GM21390 (cell line): ENCODE measurements around the gene GNG8.

ENCODE experiments used
- ATAC-seq: cut with Tn5 transposase; IDR thresholded peaks from one replicate; pipeline ENCODE4 v1.9.1; 2021; ENCODE audit not compliant: unreplicated experiment

The GNG8 gene

DNA sequence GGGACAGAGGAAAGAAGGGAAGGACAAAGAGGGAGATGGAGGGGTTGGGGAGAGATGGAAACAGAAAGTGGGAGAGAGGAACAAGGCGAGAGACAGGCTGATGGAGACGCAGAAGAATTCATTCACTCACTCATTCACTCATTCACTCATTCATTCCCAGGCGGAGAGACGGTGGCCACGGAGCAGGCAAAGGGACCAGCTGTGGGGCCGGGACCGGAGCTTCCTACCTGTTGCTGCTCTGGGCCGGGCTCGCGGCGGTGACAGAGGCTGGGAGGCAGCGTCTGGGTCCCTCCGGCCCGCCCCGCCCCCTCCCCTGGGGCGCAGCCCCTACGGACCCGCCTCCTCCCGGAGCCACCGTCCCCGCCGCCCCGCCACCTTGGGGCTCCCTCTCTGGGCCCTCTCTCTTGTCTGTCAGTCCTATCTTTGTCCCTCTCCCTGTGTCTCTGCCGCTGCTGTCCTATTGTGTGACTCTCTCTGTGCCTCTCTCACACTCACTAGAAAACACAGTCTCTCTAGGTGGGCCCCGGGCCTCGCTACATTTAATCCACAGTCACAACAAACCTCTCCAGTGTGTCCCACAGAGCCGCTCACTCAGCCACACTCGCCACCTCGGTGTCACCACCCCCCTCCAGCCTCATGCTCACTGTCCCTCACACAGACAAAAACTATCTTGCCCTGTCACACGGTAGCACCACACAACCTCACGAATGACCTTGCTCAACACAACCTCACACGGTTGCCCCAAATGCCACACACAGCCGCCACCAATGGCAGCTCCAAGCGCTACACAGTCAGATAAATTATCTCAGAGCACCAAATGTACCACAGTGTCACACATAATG, at the start of gene GNG8:
Gene GNG8, minus strand, starts transcription at position 283 of the 842 bp plus-strand sequence. CDS start 1,520 bp downstream, outside the sequence.
- no peak for ATAC-seq

DNA sequence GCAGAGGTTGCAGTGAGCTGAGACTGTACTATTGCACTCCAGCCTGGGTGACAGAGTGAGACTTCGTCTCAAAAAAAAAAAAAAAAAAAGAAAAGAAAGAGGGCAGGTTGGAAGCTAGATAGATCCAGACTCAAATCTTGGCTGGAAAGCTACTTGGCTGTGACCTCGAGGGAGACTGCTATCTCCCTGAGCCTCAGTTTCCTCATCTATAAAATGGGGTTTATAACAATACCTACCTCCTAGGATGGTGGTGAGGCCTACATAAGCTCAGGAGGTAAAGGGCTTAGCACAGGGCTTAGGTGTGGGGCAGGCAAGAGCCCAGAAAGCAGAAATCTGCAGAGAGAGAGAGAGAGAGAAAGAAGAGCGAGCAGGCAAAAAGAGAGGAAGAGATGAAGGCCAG, 49.2 kb upstream of the GNG8 start:
- no peak for ATAC-seq

DNA sequence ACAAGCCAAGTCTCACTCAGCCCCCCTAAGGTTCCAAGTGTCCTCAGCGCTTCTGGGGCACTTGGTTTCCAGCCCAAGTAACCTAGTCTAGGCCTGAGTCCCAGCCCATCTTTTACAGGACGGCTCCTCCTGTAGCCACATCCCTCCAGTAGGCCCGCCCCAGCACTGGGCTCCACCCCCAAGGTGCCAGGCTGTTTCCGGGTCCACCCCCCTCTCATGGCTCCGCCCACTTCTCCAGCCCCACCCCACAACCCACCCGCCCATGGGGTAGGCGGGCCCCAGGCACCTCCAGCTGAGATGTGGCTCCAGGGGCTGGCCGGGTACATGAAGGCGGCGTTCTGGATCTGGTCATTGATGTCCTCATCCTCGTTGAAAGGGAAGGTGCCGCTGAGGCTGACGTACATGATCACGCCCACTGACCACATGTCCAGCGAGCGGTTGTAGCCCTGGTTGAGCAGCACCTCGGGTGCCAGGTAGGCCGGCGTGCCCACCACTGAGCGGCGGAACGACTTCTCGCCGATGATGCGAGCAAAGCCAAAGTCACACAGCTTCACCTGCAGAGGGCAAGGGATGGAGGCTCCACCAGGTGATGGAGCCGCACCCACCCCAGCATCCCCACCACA, 42.2 kb upstream of the GNG8 start:
- ATAC-seq: no peak

DNA sequence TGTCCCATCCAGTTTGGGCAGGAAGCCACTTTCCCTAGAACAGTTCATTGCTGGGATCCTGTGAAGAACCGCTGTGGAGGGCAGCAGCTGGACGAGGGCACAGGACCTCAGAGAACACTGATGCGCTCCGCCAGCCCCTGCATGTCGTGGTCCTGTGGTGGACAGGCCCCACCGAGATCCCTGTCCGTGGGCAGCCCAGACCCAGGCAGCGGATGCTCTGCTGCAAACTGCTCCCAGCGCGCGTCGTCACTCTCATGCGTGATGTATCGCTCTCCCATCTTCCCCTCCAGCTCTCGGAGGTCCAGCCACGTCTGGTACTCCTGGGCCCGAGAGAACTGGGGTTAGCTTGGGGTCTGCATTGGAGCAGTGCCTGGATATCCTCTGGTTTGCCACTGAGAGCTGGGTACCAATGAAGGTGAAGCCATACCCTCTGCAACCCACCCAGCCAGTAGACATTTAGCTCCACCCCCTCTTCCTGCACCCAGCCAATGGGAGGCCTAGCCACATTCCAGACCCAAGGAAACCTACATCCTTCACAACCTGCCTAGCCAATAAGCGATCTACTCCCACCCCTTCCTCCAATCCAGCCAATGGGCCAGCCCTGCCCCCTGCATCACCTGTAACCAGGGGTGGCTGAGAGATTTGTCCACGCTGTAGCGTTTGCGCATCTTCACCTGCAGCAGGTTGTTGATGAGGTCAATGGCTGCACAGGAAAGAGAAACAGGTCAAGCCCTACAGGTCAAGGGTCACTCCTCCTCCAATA, 38.6 kb upstream of the GNG8 start:
- ATAC-seq: no peak

DNA sequence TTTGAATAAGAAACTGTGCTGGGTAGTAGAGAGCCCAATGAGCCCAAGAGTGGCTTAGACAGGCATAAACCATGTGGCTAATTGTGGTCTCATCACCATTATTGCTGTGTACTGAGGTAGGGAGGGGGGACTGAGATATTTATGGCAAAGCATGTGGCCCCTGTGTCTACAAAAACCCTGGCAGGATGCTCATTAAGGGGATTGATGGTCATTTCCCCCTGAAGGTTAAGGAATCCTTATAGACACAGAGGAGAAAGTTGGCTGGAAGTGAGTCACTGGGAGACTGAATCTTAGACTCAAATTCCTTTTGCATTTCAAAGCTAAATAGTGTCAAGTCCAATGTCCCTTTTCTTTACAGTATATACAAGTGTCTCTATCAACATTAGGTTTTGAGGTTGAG, 34.8 kb upstream of the GNG8 start:
- ATAC-seq: no peak

DNA sequence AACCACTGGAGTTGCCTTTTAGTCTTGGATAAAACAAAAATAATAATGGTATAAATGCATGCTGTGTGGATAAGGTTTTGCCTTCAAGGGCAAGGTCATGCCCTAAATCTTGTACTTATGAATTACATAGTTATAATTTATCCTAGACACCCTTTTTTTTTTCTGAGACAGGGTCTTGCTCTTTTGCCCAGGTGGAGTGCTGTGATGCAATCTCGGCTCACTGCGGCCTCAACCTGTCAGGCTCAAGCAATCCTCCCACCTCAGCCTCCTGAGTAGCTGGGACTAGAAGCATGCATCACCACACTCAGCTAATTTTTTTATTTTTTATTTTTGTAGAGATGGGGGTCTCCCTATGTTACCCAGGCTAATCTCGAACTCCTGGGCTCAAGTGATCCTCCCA, 32.7 kb upstream of the GNG8 start:
- ATAC-seq: no peak

DNA sequence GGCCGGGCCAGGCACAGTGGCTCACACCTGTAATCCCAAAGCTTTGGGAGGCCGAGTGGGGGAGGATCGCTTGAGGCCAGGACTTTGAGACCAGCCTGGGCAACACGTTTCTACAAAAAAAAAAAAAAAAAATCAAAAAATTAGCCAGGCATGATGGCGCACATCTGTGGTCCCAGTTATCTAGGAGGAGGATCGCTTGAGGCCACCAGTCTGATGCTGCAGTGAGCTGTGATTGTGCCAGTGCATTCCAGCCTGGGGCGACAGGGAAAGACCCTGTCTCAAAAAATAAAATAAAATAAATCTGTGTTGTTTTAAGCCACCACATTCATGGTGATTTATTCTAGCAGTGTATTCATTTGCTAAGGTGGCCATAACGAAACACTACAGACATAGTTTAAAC, 29.1 kb upstream of the GNG8 start:
- ATAC-seq: no peak

DNA sequence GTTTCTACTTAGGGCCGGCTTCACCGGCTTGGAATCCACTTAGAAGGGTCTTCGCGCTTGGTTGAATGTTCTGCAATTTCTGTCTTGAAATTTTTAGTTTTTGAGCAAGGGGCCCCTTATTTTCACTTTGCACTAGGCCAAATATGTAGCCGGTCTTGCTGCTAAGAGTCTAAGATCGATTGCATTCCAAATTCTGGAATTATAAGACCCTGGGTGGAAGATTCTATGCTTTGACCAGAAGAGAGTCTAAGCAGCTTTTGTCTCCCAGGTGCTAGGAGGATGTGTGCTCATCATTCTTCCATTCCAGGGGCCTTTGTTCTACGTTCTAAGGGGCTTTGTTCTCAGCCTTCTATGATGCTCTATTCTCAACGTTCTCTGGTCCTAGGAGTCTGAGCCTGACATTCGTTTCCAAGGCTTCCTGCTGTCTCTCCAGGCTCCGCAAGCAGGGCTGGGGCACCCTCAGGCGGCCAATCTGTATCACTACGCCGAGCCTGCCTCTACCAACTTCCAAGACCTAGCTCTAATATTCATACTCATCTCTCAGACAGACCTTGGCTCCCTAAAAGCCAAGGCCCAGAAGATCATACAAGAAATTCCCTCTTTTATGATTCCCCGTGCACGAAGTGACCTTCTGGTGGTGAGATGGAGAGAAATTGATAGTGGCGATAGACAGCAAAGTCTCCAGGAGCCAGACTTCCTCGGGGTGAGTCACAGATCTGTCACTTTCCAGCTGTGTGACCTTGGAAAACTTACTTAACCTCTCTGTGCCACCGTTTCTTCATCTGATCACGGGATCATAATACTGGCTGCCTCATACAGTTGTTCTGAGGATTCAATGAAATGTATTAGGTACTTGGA, 26.0 kb upstream of the GNG8 start:
- no peak for ATAC-seq

DNA sequence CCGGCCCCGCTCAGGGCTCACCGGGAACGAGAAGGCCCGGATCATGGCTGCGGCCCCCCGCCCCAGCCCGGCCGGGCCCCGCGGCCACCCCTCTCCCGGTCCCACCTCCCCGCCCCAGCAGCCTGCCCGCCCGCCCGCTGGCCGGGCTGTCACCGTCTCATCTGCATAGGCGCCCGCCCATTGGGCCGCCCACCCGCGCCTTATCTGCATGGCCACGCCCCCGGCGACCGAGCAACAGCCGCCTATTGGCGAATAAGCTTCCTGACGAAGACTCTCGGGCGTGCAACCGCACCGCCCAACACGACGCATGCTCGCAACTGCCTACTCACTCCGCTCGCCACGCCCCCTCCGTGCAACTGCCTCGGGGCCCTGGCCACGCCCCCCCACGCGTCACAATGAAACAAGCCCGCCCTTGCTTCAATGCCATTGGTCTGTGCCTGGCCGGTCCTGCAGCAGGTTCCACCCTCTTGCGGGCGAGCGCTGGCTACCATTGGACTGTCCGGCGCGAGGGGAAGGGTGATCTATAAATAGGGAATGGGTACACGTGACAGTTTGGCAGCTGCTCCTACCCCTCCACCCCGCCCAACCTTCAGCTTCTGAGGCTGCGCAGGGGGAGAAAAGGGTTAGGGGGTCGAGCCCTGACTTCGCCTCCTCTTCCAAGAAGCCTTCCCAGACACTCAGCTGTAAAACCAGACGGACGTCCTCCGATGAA, 25.2 kb upstream of the GNG8 start, which contains the start of gene DACT3:
Gene DACT3, minus strand, starts transcription at position 163 of the 712 bp plus-strand sequence. Its CDS starts 118 bp downstream, at position 45.
- peak; percentile 78 for ATAC-seq

DNA sequence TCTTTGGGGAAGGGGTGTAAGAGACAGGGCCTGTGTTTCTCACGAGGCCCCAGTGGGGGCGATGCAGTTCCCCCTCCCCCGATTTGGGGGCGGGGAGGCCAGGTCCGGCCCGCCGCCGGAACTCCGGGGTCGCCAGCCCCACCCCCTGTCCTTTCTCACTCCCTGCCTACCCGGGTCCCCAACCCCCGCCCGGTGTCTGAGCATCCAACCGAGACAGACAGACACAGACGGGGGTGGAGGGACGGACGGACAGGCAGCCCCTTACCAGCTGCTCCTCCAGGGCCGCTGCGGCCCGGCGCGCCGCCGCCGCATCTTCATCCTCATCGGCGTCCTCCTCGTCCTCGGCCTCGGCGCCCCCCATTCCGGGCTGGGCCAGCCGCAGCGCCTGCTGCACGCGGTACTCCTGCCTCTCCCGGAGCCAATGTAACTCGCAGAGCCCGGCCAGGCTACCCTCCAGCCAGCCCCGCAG, 24.6 kb upstream of the GNG8 start:
- ATAC-seq: no peak

DNA sequence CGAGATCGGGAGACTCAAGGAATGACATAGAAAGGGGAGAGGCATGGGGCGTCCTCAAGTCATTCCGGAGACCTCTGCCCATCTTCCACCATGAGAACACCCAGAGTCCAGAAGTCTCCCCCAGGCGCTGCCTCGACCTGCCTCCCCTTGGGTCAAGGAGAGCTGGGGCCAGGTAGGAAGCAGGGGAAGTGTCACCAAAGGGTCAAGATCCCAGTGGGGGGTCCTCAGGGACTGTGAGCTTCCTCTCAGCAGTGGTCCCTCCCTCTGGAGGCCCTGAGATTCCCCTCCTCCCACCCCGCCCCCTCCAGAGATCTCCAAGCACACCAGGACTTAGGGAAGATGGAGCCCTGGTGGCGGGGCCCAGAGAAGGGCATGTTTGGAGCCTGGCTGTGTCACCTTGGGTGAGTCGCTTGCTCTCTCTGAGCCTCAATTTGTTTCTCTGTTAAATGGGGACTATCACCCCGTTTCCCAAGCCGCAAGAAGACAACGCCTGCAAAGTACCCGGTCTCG, 24.1 kb upstream of the GNG8 start:
- no peak for ATAC-seq

DNA sequence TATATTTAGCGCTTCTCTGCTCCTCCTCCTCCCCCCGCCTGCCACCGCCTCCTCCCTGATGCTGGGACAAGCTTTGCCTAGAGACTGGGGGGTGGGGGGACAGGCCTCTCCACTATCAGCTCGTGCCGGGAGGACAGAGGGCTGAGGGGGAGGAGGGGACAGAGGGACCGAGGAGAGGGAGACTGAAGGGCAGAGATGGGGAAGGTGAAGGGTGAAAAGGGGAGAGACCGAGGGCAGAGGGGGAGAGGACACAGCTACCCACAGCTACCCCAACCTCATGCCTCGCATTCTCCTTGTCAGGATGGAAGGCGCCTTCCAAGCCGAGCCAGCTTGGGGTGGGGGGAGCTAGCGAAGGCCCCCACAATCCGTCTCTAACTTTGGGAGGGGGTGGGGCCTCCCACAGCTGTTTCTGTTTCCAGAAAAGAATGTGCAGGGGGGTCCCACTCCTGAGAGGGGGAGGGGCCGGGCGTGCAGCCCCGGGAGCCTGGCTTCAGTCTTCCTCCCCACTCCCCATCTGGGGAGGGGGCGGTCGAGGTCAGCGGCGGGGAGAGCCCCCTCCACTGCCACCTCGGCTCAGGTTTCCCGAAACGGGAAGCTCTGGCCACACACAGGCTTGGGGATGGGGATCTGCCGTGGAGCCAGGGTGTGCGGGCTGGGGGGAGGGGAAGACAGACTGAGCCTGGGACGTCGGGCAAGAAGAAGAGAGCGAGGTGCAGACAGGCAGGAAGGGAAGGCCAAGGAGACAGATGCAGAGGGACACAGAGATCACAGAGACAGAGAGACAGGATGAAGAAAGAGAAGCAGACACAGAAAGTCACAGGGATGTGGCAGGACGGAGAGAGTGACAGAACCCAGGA, 23.4 kb upstream of the GNG8 start:
- no peak for ATAC-seq

DNA sequence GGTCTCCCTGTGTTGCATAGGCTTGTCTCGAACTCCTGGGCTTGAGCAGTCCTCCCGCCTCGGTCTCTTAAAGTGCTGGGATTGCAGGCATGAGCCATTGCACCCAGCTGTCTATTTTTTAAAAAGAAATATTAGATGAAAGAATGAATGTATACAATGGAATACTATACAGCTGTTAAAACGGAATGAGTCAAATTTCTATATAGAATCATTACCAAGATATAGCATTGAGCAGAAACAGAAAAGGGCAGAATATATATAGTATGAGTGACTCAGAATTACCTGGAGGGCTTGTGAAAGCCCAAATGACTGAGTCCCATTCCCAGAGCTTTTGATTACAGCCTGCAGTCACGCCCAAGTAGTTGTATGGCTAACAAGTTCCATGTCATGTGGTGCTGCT, 20.5 kb upstream of the GNG8 start:
- ATAC-seq: no peak

DNA sequence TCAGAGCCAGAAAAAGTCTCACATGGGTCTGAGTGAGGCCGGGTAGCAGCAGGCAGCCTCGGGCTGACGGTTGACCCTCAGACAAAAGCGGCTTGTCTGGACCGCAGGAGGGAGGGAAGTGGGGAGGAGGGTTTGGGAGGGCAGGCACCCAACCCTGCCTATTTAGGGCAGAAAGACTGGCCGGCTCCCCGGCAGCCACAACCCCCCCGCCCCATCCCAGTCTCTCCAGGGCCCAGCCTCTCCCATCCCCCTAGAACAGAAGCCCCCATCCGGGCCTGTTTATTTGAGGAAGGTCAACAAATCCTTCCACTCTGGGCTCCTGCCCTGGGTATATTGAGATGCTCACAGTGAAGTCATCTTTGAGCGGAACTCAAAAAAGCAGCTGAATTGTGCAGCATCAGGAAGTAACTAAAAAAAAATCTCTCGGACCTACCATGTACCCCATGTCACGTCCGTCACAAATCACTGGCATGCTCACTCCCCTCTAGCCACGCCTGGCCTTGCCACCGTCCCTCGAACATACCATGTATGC, 18.7 kb upstream of the GNG8 start:
- ATAC-seq: no peak

DNA sequence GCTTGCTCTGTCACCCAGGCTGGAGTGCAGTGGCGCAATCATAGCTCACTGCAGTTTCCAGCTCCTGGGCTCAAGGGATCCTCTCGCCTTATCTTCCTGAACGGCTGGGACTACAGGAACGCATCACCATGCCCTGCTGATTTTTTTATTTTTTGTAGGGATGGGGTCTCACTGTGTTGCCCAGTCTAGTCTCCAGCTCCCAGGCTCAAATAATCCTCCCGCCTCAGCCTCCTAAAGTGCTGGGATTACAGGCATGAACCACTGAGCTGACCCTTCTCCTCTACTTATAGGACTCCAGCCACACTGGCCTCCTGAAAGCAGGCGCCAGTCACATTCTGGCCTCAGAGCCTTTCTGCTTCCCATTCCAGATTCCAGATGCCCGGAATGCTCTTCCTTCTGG, 14.4 kb upstream of the GNG8 start:
- no peak for ATAC-seq

DNA sequence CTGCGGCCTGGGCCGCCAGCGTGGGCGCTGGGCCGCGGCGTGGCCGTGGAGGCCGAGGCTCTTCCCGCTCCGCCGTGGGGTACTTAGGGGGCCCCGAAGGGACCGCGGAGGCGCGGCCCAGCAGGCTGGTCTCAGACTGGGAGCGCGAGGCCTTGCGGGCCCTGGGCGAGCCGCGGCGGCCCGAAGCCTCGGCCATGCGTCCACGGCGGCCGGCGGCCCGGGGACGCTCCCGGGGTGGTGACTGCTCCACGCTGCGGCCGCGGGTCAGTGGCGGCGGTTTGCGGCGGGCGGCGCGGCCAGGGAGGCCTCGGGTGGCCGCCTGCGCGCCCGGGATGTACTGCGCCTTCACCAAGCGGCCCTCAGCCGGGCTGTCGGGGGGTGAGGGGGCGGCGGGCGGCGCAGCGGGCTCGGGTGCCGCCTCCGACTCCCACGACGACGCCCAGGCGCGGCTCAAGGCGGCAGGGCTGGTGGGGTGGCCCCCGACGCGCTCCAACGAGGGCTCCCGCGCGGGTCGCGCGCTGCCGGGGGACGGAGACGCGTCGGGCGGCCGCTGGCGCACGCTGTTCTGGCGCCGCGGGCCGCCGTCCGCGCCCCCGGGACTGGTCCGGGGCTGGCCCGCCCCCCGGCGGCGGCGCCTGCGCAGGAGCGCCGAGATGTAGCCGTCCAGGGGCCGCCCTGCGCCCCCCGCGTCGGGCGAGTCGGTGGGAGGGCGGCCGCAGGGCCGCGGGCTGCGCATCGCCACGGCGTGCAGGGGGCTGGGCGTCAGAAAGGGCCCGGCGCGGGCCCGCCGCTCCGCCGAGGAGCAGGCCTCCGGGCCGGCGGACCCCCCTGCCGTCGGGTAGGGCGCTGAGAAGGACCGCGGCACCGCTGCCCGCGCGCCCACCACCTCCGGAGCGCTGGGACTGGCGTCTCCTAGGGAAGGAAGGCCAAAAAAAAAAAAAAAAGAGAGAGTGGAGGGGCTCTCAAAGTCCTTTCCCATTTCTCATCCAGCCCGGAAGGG, 13.3 kb upstream of the GNG8 start:
- no peak for ATAC-seq
